SK-N-SH treated with all-trans-retinoic acid at 6 μM for 48 hours (cell line): ENCODE results near the gene GCN1.

Source experiments
- ATAC-seq: fragments of 200-7000 bp; cut with Tn5 transposase; 3 replicates; pipeline ENCODE4 v1.9.1; 2020; ENCODE audit warnings: mild to moderate bottlenecking, moderate library complexity
- BACH2 ChIP-seq: fragments of 250-450 bp; sonication (Bioruptor Pico); IDR thresholded peaks from 2 replicates; pipeline ENCODE4 v1.9.0; 2021; ENCODE audit warnings: mild to moderate bottlenecking, borderline replicate concordance
- CSDC2 ChIP-seq: fragments of 250-450 bp; sonication (Bioruptor Pico); IDR thresholded peaks from 2 replicates; pipeline ENCODE4 v1.5.0; 2020; ENCODE audit warnings: mild to moderate bottlenecking, moderate library complexity
- ESRRG ChIP-seq: fragments of 250-450 bp; sonication (Bioruptor Pico); IDR thresholded peaks from 2 replicates; pipeline ENCODE4 v1.6.1; 2021; ENCODE audit warnings: mild to moderate bottlenecking
- GLIS3 ChIP-seq: fragments of 250-450 bp; sonication (Bioruptor Pico); IDR thresholded peaks from 2 replicates; pipeline ENCODE4 v1.5.0; 2020; ENCODE audit warnings: mild to moderate bottlenecking, moderate library complexity
- ISL1 ChIP-seq: fragments of 250-450 bp; sonication (Bioruptor Pico); IDR thresholded peaks from 2 replicates; pipeline ENCODE4 v2.1.2; 2022; ENCODE audit warnings: mild to moderate bottlenecking, moderate library complexity
- PPARA ChIP-seq: fragments of 250-450 bp; sonication (Bioruptor Pico); IDR thresholded peaks from 2 replicates; pipeline ENCODE4 v1.5.0; 2020; ENCODE audit warnings: mild to moderate bottlenecking, borderline replicate concordance
- RARB ChIP-seq: fragments of 250-450 bp; sonication (Bioruptor Pico); IDR thresholded peaks from 2 replicates; pipeline ENCODE4 v1.8.0; 2021; ENCODE audit warnings: mild to moderate bottlenecking, moderate library complexity
- SNAI2 ChIP-seq: fragments of 250-450 bp; sonication (Bioruptor Pico); IDR thresholded peaks from 2 replicates; pipeline ENCODE4 v1.5.0; 2020; ENCODE audit warnings: mild to moderate bottlenecking, moderate library complexity
- TCF4 ChIP-seq: fragments of 250-450 bp; sonication (Bioruptor Pico); IDR thresholded peaks from 2 replicates; pipeline ENCODE4 v1.8.0; 2021; ENCODE audit warnings: mild to moderate bottlenecking, moderate library complexity, borderline replicate concordance
- TOX ChIP-seq: fragments of 250-450 bp; sonication (Bioruptor Pico); IDR thresholded peaks from 2 replicates; pipeline ENCODE4 v1.8.0; 2021; ENCODE audit warnings: mild to moderate bottlenecking, moderate library complexity, borderline replicate concordance
- ZC3H10 ChIP-seq: fragments of 250-450 bp; sonication (Bioruptor Pico); IDR thresholded peaks from 2 replicates; pipeline ENCODE4 v1.5.1; 2021; ENCODE audit warnings: mild to moderate bottlenecking, moderate library complexity
- ZFP3 ChIP-seq: fragments of 250-450 bp; sonication (Bioruptor Pico); IDR thresholded peaks from 2 replicates; pipeline ENCODE4 v1.5.0; 2020; ENCODE audit warnings: mild to moderate bottlenecking, moderate library complexity
- ZFP30 ChIP-seq: fragments of 450-650 bp; formaldehyde crosslinking; IDR thresholded peaks from 2 replicates; pipeline ENCODE4 v1.5.0; 2022; ENCODE audit warnings: mild to moderate bottlenecking, moderate library complexity
- ZNF565 ChIP-seq: fragments of 450-650 bp; formaldehyde crosslinking; conservative IDR thresholded peaks from 2 replicates; pipeline ENCODE4 v1.5.0; 2020; ENCODE audit warnings: low read depth, mild to moderate bottlenecking, moderate library complexity
- ZNF70 ChIP-seq: fragments of 450-650 bp; formaldehyde crosslinking; IDR thresholded peaks from 2 replicates; pipeline ENCODE4 v1.5.0; 2020; ENCODE audit warnings: mild to moderate bottlenecking, moderate library complexity
- ZNF8 ChIP-seq: fragments of 450-650 bp; formaldehyde crosslinking; IDR thresholded peaks from 2 replicates; pipeline ENCODE4 v1.5.0; 2020; ENCODE audit warnings: mild to moderate bottlenecking, moderate library complexity
- TF ChIP-seq, protein P1 (sequence below): fragments of 250-450 bp; sonication (Bioruptor Pico); IDR thresholded peaks from 2 replicates; pipeline ENCODE4 v1.5.0; 2020; ENCODE audit warnings: mild to moderate bottlenecking, moderate library complexity
- TF ChIP-seq, protein P2 (sequence below): fragments of 250-450 bp; sonication (Bioruptor Pico); IDR thresholded peaks from 2 replicates; pipeline ENCODE4 v1.8.0; 2021; ENCODE audit warnings: low read depth, mild to moderate bottlenecking, moderate library complexity, borderline replicate concordance
- TF ChIP-seq, protein P3 (sequence below): fragments of 250-450 bp; sonication (Bioruptor Pico); IDR thresholded peaks from 2 replicates; pipeline ENCODE4 v1.5.1; 2020; ENCODE audit warnings: low read depth, mild to moderate bottlenecking, moderate library complexity
- TF ChIP-seq, protein P4 (sequence below): fragments of 250-450 bp; sonication (Bioruptor Pico); IDR thresholded peaks from 2 replicates; pipeline ENCODE4 v1.8.0; 2020; ENCODE audit warnings: mild to moderate bottlenecking, moderate library complexity, borderline replicate concordance
- TF ChIP-seq, protein P5 (sequence below): fragments of 250-450 bp; sonication (Bioruptor Pico); IDR thresholded peaks from 2 replicates; pipeline ENCODE4 v1.5.1; 2021; ENCODE audit warnings: mild to moderate bottlenecking, moderate library complexity

GCN1 gene

DNA sequence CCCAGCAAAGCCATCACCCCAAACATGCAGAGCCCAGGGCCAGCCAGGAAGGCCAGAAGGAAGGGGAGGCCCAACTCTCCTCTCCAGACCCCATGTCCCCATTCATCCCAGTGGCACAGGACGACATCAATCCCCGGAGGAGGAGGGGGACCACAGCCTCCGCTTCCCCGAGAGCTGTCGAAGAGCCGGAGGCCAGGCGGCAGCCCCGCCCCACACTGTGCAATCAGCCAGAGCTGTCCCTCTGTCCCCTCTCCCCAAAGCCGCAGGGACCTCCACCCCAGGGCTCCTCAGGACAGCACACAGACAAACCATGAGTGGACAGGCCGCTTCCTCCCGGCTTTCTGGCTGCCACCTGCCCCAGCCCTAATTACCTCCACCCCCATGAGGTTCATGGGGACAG is 94.8 kb downstream of the GCN1 start:
- no peak for TF ChIP-seq ZNF70
- no peak for TF ChIP-seq PPARA (CRISPR knock-in tag)
- ATAC-seq = no peak

DNA sequence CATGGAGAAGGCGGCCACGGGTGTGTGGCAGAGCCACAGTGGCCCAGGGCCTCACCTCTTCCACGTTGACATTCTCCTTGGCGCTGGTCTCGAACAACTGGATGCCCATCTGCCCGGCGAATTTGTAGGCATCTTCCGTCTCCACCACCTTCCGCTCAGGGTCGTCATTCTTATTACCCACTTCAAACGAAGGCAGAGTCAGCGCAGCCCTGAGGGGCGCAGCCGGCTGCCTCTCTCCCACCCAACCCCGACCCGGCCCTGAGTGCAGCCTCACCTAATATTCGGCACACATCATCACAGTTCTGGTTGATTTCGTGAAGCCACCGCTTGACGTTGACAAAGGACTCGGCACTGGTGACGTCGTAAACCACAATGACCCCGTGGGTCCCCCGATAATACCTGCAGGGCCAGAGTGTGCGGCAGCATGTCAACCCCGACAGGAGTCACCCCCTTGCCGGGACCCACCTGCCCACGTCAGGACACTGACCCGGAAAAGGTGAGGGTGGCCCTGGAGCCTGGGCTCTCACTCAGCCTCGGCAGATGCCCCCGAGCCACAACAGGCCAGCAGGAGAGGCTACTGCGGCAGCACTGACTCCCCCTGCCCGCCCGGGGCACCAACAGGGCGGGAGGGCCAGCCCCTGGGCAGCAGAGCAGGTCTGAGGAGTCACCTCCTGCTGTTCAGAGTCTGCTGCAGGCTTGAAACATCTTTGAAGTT is 95.6 kb downstream of the GCN1 start:
- ATAC-seq = no peak
- TF ChIP-seq BACH2 (CRISPR knock-in tag) (no peak), ZNF70 (no peak), ZNF8 (no peak), ESRRG (CRISPR knock-in tag) (no peak), CSDC2 (CRISPR knock-in tag) (no peak), RARB (CRISPR knock-in tag) (no peak), GLIS3 (CRISPR knock-in tag) (no peak), ZC3H10 (CRISPR knock-in tag) (no peak), ZFP3 (CRISPR knock-in tag) (no peak), ISL1 (CRISPR knock-in tag) (no peak), SNAI2 (CRISPR knock-in tag) (no peak), ZFP30 (CRISPR knock-in tag) (no peak), TCF4 (CRISPR knock-in tag) (no peak), ZNF565 (CRISPR knock-in tag) (no peak), TOX (CRISPR knock-in tag) (no peak)
- TF ChIP-seq, protein P1, sequence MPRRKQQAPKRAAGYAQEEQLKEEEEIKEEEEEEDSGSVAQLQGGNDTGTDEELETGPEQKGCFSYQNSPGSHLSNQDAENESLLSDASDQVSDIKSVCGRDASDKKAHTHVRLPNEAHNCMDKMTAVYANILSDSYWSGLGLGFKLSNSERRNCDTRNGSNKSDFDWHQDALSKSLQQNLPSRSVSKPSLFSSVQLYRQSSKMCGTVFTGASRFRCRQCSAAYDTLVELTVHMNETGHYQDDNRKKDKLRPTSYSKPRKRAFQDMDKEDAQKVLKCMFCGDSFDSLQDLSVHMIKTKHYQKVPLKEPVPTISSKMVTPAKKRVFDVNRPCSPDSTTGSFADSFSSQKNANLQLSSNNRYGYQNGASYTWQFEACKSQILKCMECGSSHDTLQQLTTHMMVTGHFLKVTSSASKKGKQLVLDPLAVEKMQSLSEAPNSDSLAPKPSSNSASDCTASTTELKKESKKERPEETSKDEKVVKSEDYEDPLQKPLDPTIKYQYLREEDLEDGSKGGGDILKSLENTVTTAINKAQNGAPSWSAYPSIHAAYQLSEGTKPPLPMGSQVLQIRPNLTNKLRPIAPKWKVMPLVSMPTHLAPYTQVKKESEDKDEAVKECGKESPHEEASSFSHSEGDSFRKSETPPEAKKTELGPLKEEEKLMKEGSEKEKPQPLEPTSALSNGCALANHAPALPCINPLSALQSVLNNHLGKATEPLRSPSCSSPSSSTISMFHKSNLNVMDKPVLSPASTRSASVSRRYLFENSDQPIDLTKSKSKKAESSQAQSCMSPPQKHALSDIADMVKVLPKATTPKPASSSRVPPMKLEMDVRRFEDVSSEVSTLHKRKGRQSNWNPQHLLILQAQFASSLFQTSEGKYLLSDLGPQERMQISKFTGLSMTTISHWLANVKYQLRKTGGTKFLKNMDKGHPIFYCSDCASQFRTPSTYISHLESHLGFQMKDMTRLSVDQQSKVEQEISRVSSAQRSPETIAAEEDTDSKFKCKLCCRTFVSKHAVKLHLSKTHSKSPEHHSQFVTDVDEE (CRISPR knock-in tag) = no peak
- TF ChIP-seq, protein P2, sequence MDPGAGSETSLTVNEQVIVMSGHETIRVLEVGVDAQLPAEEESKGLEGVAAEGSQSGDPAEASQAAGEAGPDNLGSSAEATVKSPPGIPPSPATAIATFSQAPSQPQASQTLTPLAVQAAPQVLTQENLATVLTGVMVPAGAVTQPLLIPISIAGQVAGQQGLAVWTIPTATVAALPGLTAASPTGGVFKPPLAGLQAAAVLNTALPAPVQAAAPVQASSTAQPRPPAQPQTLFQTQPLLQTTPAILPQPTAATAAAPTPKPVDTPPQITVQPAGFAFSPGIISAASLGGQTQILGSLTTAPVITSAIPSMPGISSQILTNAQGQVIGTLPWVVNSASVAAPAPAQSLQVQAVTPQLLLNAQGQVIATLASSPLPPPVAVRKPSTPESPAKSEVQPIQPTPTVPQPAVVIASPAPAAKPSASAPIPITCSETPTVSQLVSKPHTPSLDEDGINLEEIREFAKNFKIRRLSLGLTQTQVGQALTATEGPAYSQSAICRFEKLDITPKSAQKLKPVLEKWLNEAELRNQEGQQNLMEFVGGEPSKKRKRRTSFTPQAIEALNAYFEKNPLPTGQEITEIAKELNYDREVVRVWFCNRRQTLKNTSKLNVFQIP (CRISPR knock-in tag) = no peak
- TF ChIP-seq, protein P3, sequence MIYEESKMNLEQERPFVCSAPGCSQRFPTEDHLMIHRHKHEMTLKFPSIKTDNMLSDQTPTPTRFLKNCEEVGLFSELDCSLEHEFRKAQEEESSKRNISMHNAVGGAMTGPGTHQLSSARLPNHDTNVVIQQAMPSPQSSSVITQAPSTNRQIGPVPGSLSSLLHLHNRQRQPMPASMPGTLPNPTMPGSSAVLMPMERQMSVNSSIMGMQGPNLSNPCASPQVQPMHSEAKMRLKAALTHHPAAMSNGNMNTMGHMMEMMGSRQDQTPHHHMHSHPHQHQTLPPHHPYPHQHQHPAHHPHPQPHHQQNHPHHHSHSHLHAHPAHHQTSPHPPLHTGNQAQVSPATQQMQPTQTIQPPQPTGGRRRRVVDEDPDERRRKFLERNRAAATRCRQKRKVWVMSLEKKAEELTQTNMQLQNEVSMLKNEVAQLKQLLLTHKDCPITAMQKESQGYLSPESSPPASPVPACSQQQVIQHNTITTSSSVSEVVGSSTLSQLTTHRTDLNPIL (CRISPR knock-in tag) = no peak
- TF ChIP-seq, protein P4, sequence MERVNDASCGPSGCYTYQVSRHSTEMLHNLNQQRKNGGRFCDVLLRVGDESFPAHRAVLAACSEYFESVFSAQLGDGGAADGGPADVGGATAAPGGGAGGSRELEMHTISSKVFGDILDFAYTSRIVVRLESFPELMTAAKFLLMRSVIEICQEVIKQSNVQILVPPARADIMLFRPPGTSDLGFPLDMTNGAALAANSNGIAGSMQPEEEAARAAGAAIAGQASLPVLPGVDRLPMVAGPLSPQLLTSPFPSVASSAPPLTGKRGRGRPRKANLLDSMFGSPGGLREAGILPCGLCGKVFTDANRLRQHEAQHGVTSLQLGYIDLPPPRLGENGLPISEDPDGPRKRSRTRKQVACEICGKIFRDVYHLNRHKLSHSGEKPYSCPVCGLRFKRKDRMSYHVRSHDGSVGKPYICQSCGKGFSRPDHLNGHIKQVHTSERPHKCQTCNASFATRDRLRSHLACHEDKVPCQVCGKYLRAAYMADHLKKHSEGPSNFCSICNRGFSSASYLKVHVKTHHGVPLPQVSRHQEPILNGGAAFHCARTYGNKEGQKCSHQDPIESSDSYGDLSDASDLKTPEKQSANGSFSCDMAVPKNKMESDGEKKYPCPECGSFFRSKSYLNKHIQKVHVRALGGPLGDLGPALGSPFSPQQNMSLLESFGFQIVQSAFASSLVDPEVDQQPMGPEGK = no peak

DNA sequence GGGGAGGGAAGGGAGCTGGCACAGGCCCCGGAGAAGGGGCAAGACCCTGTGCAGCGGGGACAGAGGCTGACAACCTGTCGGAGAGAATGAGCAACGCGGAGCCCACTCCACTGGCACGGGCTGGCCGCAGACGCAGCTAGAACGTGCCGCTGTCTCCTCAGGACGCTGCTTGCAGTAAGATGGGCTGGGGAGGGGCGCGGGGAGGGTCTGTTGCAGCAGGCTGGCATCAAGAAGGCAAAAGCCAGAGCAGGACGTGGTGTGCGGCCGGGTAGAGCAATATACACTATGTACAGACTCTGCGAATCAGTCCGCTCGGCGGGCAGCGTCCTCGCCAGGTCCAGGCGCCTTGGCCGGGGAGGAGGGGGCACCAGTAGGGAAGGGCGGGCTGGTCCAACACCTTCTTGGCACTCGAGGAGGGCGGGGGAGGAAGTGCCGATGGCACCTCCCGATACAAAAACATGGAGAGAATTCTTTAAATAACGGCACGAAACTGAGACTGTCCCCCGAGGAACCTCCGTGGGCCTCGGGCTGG is 97.8 kb downstream of the GCN1 start:
- ATAC-seq = no peak
- TF ChIP-seq ZFP30 (CRISPR knock-in tag) = no peak

DNA sequence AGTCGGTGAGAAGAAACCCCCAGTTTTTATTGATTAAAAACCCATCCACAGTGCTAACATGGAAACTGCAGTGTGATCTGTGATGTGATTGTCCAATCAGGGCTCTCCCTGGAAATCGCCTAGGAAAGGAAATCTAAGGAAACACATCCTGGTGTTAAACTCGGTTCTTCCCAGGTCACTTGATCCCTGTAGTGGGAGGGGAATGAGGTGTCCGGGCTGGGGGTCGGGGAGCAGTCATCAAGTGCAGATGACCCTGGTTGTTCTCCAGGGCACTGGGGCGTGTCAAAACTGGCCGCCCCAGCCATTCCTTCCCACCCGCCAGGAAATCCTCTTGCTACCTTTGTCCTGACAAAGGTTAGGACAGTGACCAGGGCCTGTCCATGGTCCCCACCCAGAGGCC is 98.8 kb downstream of the GCN1 start:
- ATAC-seq = no peak
- TF ChIP-seq TCF4 (CRISPR knock-in tag) (no peak), CSDC2 (CRISPR knock-in tag) (no peak), ZNF565 (CRISPR knock-in tag) (no peak), PPARA (CRISPR knock-in tag) (no peak), ZFP3 (CRISPR knock-in tag) (no peak), ZFP30 (CRISPR knock-in tag) (no peak), ESRRG (CRISPR knock-in tag) (no peak)
- TF ChIP-seq, protein P1 (CRISPR knock-in tag) = no peak
- TF ChIP-seq, protein P2 (CRISPR knock-in tag) = no peak
- TF ChIP-seq, protein P5, sequence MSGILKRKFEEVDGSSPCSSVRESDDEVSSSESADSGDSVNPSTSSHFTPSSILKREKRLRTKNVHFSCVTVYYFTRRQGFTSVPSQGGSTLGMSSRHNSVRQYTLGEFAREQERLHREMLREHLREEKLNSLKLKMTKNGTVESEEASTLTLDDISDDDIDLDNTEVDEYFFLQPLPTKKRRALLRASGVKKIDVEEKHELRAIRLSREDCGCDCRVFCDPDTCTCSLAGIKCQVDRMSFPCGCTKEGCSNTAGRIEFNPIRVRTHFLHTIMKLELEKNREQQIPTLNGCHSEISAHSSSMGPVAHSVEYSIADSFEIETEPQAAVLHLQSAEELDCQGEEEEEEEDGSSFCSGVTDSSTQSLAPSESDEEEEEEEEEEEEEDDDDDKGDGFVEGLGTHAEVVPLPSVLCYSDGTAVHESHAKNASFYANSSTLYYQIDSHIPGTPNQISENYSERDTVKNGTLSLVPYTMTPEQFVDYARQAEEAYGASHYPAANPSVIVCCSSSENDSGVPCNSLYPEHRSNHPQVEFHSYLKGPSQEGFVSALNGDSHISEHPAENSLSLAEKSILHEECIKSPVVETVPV (CRISPR knock-in tag) = no peak
